Measurements from ENCODE around the gene UBE3B. TPM values are rescaled to one million over a fixed set of nuclear protein-coding genes. Genes with fewer than 3 reads are reported as not detected.
A peak's percentile ranks its signal among the peaks of the same experiment; 100 is the strongest.

Gene UBE3B
- total and polyA plus RNA-seq, 2 donors (not counting 1 experiment from before 2014, with no cell fraction given), result 27.2 to 52.1 TPM

GRCh38 chr12:109461846-109462756 lies 15.3 kb upstream of the UBE3B start:
- no peak overlapping the region for H3K27ac ChIP-seq (ENCODE audit: low read length in 2 of 2)
- H3K79me2 ChIP-seq (ENCODE audit: control insufficient read depth, insufficient read depth, low read length), result peaks cover 70% of the 10 kb centered on the region

More at GRCh38 chr12:109461846-109462756, 15.3 kb upstream of the UBE3B start:
- Histone ChIP-seq H3K36me3 (replicated peaks in 1 of 2; ENCODE audit: control extremely low read depth in 1 of 2, control insufficient read depth in 1 of 2, extremely low read depth in 1 of 2, insufficient read depth in 2 of 2, low read length in 1 of 2) (peaks cover 4 to 24% of the 10 kb centered on the region in 2 experiments), H3K9ac (ENCODE audit: low read length) (no peak overlapping the region), H3K4me3 (ENCODE audit: control extremely low read depth in 1 of 5, extremely low read depth in 1 of 5, insufficient read depth in 1 of 5, low read depth in 2 of 5, low read length in 4 of 5) (no peak overlapping the region), H3K9me3 (ENCODE audit: control extremely low read depth in 1 of 3, control insufficient read depth in 2 of 3, insufficient read depth in 1 of 3, low read length in 2 of 3) (no peaks in the 10 kb centered on the region), H3K4me1 (ENCODE audit: control insufficient read depth in 2 of 2, insufficient read depth in 2 of 2, low read length in 2 of 2) (peaks cover 8 to 11% of the 10 kb centered on the region in 2 donors), H2AFZ (ENCODE audit: insufficient read depth, low read depth, low read length, poor library complexity, severe bottlenecking) (no peak overlapping the region), H4K20me1 (ENCODE audit: control insufficient read depth, insufficient read depth, low read length, poor library complexity, severe bottlenecking) (peaks cover 44% of the 10 kb centered on the region), H3K4me2 (replicated peaks; ENCODE audit: low read depth, low read length, poor library complexity, severe bottlenecking) (no peak overlapping the region), H3K27me3 (replicated peaks in 1 of 4; ENCODE audit: control extremely low read depth in 1 of 4, control insufficient read depth in 3 of 4, insufficient read depth in 4 of 4, low read length in 3 of 4) (no peaks in the 10 kb centered on the region)
- Mint-ChIP-seq H3K27ac (peak overlapping the region; percentile 29), H3K4me1 (peaks cover 21% of the 10 kb centered on the region), H3K27me3 (no peaks in the 10 kb centered on the region), H3K9me3 (ENCODE audit: insufficient read depth) (no peaks in the 10 kb centered on the region), H3K4me3 (no peak overlapping the region)
- ChIA-PET POLR2A (no interaction called here), CTCF (interaction anchor here (1.2 kb wide), 1 partner anchor 10 kb away, joined by 4 read pairs; no protein-coding TSS in a partner anchor)
- no peak for DNase-seq
- intact Hi-C loops (cut with micrococcal nuclease), result no loop called here
- no peak for TF ChIP-seq EZH2 (IDR thresholded peaks at IDR 0.05; ENCODE audit: borderline replicate concordance, insufficient read depth, low read depth, low read length, poor library complexity, severe bottlenecking)
- TF ChIP-seq, protein P1, sequence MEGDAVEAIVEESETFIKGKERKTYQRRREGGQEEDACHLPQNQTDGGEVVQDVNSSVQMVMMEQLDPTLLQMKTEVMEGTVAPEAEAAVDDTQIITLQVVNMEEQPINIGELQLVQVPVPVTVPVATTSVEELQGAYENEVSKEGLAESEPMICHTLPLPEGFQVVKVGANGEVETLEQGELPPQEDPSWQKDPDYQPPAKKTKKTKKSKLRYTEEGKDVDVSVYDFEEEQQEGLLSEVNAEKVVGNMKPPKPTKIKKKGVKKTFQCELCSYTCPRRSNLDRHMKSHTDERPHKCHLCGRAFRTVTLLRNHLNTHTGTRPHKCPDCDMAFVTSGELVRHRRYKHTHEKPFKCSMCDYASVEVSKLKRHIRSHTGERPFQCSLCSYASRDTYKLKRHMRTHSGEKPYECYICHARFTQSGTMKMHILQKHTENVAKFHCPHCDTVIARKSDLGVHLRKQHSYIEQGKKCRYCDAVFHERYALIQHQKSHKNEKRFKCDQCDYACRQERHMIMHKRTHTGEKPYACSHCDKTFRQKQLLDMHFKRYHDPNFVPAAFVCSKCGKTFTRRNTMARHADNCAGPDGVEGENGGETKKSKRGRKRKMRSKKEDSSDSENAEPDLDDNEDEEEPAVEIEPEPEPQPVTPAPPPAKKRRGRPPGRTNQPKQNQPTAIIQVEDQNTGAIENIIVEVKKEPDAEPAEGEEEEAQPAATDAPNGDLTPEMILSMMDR (IDR thresholded peaks at IDR 0.05), result no peak
- ATAC-seq (ENCODE audit: low read depth), result no peak
- 97% methylated on average over 9 of the region's 13 CpGs for WGBS (ENCODE audit: insufficient coverage)

Data from B cell (primary cell).